ENCODE data around the gene ENAH. TPM values are rescaled to one million over a fixed set of nuclear protein-coding genes. Genes with fewer than 3 reads are reported as not detected.

The ENAH gene
- total and polyA plus RNA-seq, 2 donors (not counting 1 experiment from before 2014, with no cell fraction given): 85.0 to 210 TPM

DNA sequence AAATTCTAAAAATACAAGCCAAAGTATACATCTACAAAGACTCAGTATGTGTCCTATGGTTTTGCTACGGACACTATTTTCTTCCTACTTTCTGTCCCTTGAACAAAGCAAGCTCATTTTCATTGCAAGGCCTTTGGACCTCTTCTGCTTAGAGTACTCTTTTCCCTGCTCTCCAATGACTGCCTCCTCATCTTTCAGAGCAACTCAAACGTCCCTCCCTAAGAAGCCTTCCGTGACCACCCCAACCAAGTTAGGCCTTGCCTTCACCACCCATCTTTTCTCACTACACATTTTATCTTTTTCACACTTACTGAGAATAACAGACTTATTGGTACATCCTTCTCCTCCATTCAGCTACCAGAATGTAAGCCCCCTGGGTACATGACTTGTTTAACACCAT is 39.9 kb downstream of the ENAH start:
- Histone ChIP-seq H3K4me1 (ENCODE audit: control insufficient read depth, extremely low read depth, insufficient read depth, low read length) (peaks cover 4% of the 10 kb centered on the region), H3K4me3 (replicated peaks in 1 of 4; ENCODE audit: control extremely low read depth in 1 of 4, insufficient read depth in 1 of 4, low read depth in 3 of 4, low read length in 4 of 4) (no peak overlapping the region), H3K27me3 (ENCODE audit: control insufficient read depth, insufficient read depth, low read length) (no peaks in the 10 kb centered on the region), H3K27ac (ENCODE audit: insufficient read depth, low read length) (no peak overlapping the region), H2AFZ (ENCODE audit: low read length) (no peak overlapping the region), H3K36me3 (ENCODE audit: control insufficient read depth, insufficient read depth, low read length) (no peaks in the 10 kb centered on the region), H3K4me2 (ENCODE audit: extremely low read depth, insufficient read depth, low read length) (no peak overlapping the region), H3K79me2 (ENCODE audit: control insufficient read depth, insufficient read depth, low read length) (peaks cover 54% of the 10 kb centered on the region), H3K9me3 (ENCODE audit: control insufficient read depth, insufficient read depth, low read depth, low read length) (no peaks in the 10 kb centered on the region), H3K9ac (ENCODE audit: insufficient read depth, low read length) (no peak overlapping the region), H4K20me1 (ENCODE audit: control insufficient read depth, extremely low read depth, insufficient read depth, low read length) (peaks cover 9% of the 10 kb centered on the region)
- DNase-seq (ENCODE audit: low read depth in 2 of 2): no peak
- TF ChIP-seq, protein P1, sequence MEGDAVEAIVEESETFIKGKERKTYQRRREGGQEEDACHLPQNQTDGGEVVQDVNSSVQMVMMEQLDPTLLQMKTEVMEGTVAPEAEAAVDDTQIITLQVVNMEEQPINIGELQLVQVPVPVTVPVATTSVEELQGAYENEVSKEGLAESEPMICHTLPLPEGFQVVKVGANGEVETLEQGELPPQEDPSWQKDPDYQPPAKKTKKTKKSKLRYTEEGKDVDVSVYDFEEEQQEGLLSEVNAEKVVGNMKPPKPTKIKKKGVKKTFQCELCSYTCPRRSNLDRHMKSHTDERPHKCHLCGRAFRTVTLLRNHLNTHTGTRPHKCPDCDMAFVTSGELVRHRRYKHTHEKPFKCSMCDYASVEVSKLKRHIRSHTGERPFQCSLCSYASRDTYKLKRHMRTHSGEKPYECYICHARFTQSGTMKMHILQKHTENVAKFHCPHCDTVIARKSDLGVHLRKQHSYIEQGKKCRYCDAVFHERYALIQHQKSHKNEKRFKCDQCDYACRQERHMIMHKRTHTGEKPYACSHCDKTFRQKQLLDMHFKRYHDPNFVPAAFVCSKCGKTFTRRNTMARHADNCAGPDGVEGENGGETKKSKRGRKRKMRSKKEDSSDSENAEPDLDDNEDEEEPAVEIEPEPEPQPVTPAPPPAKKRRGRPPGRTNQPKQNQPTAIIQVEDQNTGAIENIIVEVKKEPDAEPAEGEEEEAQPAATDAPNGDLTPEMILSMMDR (conservative IDR thresholded peaks at IDR 0.05 in 1 of 2, IDR thresholded peaks at IDR 0.05 in 1 of 2; ENCODE audit: low read depth in 1 of 2, low read length in 2 of 2): no peak
- TF ChIP-seq EZH2 (IDR thresholded peaks at IDR 0.05; ENCODE audit: low read length, missing control alignments): no peak

- peak in 1 of 2 donors; percentile 64 for DNase-seq (ENCODE audit: low read depth in 2 of 2)
- Histone ChIP-seq H3K9ac (ENCODE audit: insufficient read depth, low read length) (no peak overlapping the region), H3K27me3 (ENCODE audit: control insufficient read depth, insufficient read depth, low read length) (no peaks in the 10 kb centered on the region)
Measured at GRCh38 chr1:225612287-225612686, 40.6 kb downstream of the ENAH start.

DNA sequence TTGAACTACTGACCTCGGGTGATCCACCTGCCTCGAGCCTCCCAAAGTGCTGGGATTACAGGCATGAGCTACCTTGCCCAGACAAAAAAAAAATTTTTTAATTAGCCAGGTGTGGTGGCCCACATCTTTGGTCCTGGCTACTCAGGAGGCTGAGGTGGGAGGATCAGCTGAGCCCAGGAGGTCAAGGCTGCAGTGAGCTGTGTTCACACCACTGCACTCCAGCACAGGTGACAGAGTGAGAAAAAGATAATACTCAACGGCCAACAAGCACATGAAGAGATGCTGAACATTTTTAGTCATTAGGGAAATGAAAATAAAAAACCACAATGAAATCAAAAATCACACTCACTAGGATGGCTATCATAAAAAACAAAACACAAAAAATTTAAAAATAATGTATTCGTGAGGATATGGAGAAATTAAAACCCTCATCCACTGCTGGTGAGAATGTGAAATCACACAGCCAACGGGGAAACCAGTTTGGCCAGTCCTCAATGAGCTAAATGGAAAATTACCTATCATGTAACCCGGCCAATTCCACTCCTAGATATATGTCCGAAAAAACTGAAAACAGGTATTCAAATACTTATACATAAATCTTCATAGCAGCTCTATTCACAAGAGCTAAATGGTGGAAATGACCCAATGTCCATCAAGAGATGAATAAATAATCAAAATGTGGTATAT is 41.2 kb downstream of the ENAH start:
- peaks cover 5% of the 10 kb centered on the region for H4K20me1 ChIP-seq (ENCODE audit: control insufficient read depth, extremely low read depth, insufficient read depth, low read length)

More at GRCh38 chr1:225612287-225612686, 40.6 kb downstream of the ENAH start:
- no peak overlapping the region for H3K4me3 ChIP-seq (replicated peaks in 1 of 4; ENCODE audit: control extremely low read depth in 1 of 4, insufficient read depth in 1 of 4, low read depth in 3 of 4, low read length in 4 of 4)
- H3K36me3 ChIP-seq (ENCODE audit: control insufficient read depth, insufficient read depth, low read length): no peaks in the 10 kb centered on the region
- no peaks in the 10 kb centered on the region for H3K9me3 ChIP-seq (ENCODE audit: control insufficient read depth, insufficient read depth, low read depth, low read length)
- H3K79me2 ChIP-seq (ENCODE audit: control insufficient read depth, insufficient read depth, low read length): peaks cover 54% of the 10 kb centered on the region
- peaks cover 5% of the 10 kb centered on the region for H4K20me1 ChIP-seq (ENCODE audit: control insufficient read depth, extremely low read depth, insufficient read depth, low read length)
- TF ChIP-seq, protein P1 (conservative IDR thresholded peaks at IDR 0.05 in 1 of 2, IDR thresholded peaks at IDR 0.05 in 1 of 2; ENCODE audit: low read depth in 1 of 2, low read length in 2 of 2): no peak
- no peak for TF ChIP-seq EZH2 (IDR thresholded peaks at IDR 0.05; ENCODE audit: low read length, missing control alignments)
- no peak overlapping the region for H3K4me2 ChIP-seq (ENCODE audit: extremely low read depth, insufficient read depth, low read length)
- H3K27ac ChIP-seq (ENCODE audit: insufficient read depth, low read length): no peak overlapping the region
- no peaks in the 10 kb centered on the region for H3K4me1 ChIP-seq (ENCODE audit: control insufficient read depth, extremely low read depth, insufficient read depth, low read length)
- H2AFZ ChIP-seq (ENCODE audit: low read length): no peak overlapping the region

More for the DNA sequence above, 41.2 kb downstream of the ENAH start:
- H3K36me3 ChIP-seq (ENCODE audit: control insufficient read depth, insufficient read depth, low read length): no peaks in the 10 kb centered on the region
- H3K4me2 ChIP-seq (ENCODE audit: extremely low read depth, insufficient read depth, low read length): no peak overlapping the region
- H3K4me1 ChIP-seq (ENCODE audit: control insufficient read depth, extremely low read depth, insufficient read depth, low read length): no peaks in the 10 kb centered on the region
- no peaks in the 10 kb centered on the region for H3K27me3 ChIP-seq (ENCODE audit: control insufficient read depth, insufficient read depth, low read length)
- H3K4me3 ChIP-seq (replicated peaks in 1 of 4; ENCODE audit: control extremely low read depth in 1 of 4, insufficient read depth in 1 of 4, low read depth in 3 of 4, low read length in 4 of 4): no peak overlapping the region
- no peaks in the 10 kb centered on the region for H3K9me3 ChIP-seq (ENCODE audit: control insufficient read depth, insufficient read depth, low read depth, low read length)
- no peak overlapping the region for H3K9ac ChIP-seq (ENCODE audit: insufficient read depth, low read length)
- no peak overlapping the region for H2AFZ ChIP-seq (ENCODE audit: low read length)
- TF ChIP-seq EZH2 (IDR thresholded peaks at IDR 0.05; ENCODE audit: low read length, missing control alignments): no peak
- TF ChIP-seq, protein P1 (conservative IDR thresholded peaks at IDR 0.05 in 1 of 2, IDR thresholded peaks at IDR 0.05 in 1 of 2; ENCODE audit: low read depth in 1 of 2, low read length in 2 of 2): no peak
- H3K27ac ChIP-seq (ENCODE audit: insufficient read depth, low read length): no peak overlapping the region
- peaks cover 54% of the 10 kb centered on the region for H3K79me2 ChIP-seq (ENCODE audit: control insufficient read depth, insufficient read depth, low read length)
- no peak for DNase-seq (ENCODE audit: low read depth in 2 of 2)

Measured in fibroblast of lung (primary cell).